ENCODE results near the gene ANAPC2.

GRCh38 chr9:137234055-137234697 is 45.8 kb upstream of the ANAPC2 start:
- no peak for TF ChIP-seq POLR2A (IDR thresholded peaks at IDR 0.05)
- TF ChIP-seq CTCF (IDR thresholded peaks at IDR 0.05 in 4 of 5, conservative IDR thresholded peaks at IDR 0.05 in 1 of 5) = no peak

Measured in gastrocnemius medialis (tissue), 4 donors.